Testis (tissue), 3 donors: ENCODE measurements around the gene KAT8. TPM values are rescaled to one million over a fixed set of nuclear protein-coding genes. Genes with fewer than 3 reads are reported as not detected.

Experiments
- DNase-seq: peaks from one replicate; pipeline ENCODE4 v3.0.0-alpha.2; 2019
- H3K27ac ChIP-seq, 2 donors: fragments of 200-600 bp; sonication (generic); one replicate each; pipeline ENCODE4 v1.5.1; 2019
- H3K27me3 ChIP-seq: fragments of 200-600 bp; sonication (generic); one replicate; pipeline ENCODE4 v1.5.1; 2019
- H3K36me3 ChIP-seq: fragments of 200-600 bp; sonication (generic); one replicate; pipeline ENCODE4 v1.5.1; 2017; ENCODE audit warnings: low read depth; ENCODE audit errors: missing control alignments
- H3K4me1 ChIP-seq: fragments of 200-600 bp; sonication (generic); one replicate; pipeline ENCODE4 v1.5.1; 2019
- H3K4me3 ChIP-seq, 2 donors: fragments of 200-600 bp; sonication (generic); one replicate each; pipeline ENCODE4 v1.5.1; 2017 to 2019
- H3K9me3 ChIP-seq: fragments of 200-600 bp; sonication (generic); one replicate; pipeline ENCODE4 v1.5.1; 2017
- POLR2A ChIP-seq: fragments of 450-650 bp; IDR thresholded peaks from one replicate; pipeline ENCODE4 v1.6.1; 2017; ENCODE audit warnings: antibody characterized with exemption, mild to moderate bottlenecking, moderate library complexity
- WGBS, 2 donors: methylation state at CpG; one replicate each; pipeline ENCODE4 v1.1.5; 2018; 5-methylcytosine and 5-hydroxymethylcytosine counted together
- intact Hi-C: fragments of 100-400 bp; cut with DNase I; formaldehyde crosslinking; loops from one replicate; pipeline ENCODE4 v1.15.1; 2023; ENCODE audit warnings: low total_unique reads
- polyA plus RNA-seq: library from polyadenylated mRNA; stranded (reverse); fragments of 350-450 nt; fragmentation: Illumina TruSeq; extraction: RNeasy Lipid Tissue Mini Kit (QIAGEN cat#74804); gene quantifications from one replicate; pipeline ENCODE4 v1.2.3, GENCODE V29; 2014; ENCODE audit warnings: low read depth, low replicate concordance; ENCODE audit not compliant: insufficient read depth
- total RNA-seq, 2 donors: library from RNA; depleted of rRNA; stranded (reverse); fragments of >200 nt; gene quantifications; one replicate each; pipeline ENCODE4 v1.2.3, GENCODE V29; 2016
- TF ChIP-seq, protein P1 (sequence below), 3 experiments: fragments of 450-650 bp in 2 of 3; fragments of 200-600 bp in 1 of 3; sonication (generic) in 1 of 3; IDR thresholded peaks; one replicate each; pipeline ENCODE4 v1.5.1; 2016 to 2019; ENCODE audit warnings: antibody characterized with exemption in 3 of 3, mild to moderate bottlenecking in 2 of 3, moderate library complexity in 1 of 3

Gene KAT8
- total and polyA plus RNA-seq, 3 donors from 2014 or later: 86.0 to 111 (median 96.9) TPM

DNA sequence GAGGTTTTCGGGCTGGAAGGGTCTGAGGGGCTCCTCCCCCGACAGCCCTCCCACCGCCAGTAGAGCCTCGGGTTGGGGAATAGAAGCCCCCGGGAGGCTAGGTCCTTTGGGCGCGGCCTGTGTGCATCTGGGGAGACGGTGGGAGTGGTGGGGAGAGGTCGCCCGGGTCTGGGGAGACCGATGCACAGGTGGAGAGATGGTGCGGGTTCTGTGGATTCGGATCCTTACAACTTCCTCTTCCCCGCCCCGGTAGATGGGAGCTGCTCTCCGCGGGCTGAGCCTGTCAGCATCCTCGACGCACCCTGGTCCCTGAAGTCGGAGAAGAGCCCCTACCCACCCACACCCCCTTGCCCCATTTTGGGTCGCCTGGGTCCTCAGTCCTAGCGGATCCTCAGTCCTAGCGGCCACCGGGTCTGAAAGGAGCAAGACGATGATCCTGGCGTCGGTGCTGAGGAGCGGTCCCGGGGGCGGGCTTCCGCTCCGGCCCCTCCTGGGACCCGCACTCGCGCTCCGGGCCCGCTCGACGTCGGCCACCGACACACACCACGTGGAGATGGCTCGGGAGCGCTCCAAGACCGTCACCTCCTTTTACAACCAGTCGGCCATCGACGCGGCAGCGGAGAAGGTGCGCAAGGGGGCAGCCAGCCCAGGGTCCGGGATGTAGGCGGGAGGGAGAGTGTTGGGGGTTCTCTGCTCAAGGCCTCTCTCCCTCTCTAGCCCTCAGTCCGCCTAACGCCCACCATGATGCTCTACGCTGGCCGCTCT lies 8.5 kb upstream of the KAT8 start:
- Histone ChIP-seq H3K27me3 (no peaks in the 10 kb centered on the region), H3K4me3 (peak overlapping the region; percentile 80 to 85), H3K27ac (peak overlapping the region; percentile 88 to 93), H3K9me3 (no peaks in the 10 kb centered on the region), H3K36me3 (no peaks in the 10 kb centered on the region), H3K4me1 (peaks cover 31% of the 10 kb centered on the region)
- intact Hi-C loops: no loop called here
- no peak for TF ChIP-seq POLR2A
- TF ChIP-seq, protein P1, sequence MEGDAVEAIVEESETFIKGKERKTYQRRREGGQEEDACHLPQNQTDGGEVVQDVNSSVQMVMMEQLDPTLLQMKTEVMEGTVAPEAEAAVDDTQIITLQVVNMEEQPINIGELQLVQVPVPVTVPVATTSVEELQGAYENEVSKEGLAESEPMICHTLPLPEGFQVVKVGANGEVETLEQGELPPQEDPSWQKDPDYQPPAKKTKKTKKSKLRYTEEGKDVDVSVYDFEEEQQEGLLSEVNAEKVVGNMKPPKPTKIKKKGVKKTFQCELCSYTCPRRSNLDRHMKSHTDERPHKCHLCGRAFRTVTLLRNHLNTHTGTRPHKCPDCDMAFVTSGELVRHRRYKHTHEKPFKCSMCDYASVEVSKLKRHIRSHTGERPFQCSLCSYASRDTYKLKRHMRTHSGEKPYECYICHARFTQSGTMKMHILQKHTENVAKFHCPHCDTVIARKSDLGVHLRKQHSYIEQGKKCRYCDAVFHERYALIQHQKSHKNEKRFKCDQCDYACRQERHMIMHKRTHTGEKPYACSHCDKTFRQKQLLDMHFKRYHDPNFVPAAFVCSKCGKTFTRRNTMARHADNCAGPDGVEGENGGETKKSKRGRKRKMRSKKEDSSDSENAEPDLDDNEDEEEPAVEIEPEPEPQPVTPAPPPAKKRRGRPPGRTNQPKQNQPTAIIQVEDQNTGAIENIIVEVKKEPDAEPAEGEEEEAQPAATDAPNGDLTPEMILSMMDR (IDR thresholded peaks at IDR 0.05): no peak
- WGBS, 2 donors: 30 to 50% methylated on average over 25 to 50 of the region's 57 CpGs
- no peak for DNase-seq

DNA sequence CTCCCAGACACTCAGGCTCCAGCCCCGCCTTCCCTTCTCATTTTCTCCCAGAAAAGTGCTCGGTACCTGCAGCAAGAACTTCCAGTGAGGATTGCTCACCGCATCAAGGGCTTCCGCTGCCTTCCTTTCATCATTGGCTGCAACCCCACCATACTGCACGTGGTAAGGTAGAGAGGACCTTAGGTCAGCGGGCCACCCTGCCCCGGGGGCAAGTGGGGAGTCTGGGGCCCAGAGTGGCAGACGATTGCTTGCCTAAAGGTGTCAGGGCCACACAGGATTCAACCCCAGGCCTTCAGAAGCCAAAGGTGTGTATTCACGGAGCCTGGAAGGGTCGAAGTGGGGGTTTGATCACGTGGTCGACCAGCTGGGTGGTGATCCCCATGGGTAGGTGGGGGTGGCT lies 7.8 kb upstream of the KAT8 start:
- no peaks in the 10 kb centered on the region for H3K27me3 ChIP-seq
- H3K4me3 ChIP-seq: no peak overlapping the region
- H3K4me1 ChIP-seq: peaks cover 31% of the 10 kb centered on the region
- H3K9me3 ChIP-seq: no peaks in the 10 kb centered on the region
- no peak for TF ChIP-seq POLR2A
- TF ChIP-seq, protein P1 (IDR thresholded peaks at IDR 0.05): no peak
- no peak for DNase-seq
- intact Hi-C loops: no loop called here
- H3K36me3 ChIP-seq: no peaks in the 10 kb centered on the region
- WGBS, 2 donors: 66 to 74% methylated on average over 6 to 12 of the region's 12 CpGs
- H3K27ac ChIP-seq: no peak overlapping the region

DNA sequence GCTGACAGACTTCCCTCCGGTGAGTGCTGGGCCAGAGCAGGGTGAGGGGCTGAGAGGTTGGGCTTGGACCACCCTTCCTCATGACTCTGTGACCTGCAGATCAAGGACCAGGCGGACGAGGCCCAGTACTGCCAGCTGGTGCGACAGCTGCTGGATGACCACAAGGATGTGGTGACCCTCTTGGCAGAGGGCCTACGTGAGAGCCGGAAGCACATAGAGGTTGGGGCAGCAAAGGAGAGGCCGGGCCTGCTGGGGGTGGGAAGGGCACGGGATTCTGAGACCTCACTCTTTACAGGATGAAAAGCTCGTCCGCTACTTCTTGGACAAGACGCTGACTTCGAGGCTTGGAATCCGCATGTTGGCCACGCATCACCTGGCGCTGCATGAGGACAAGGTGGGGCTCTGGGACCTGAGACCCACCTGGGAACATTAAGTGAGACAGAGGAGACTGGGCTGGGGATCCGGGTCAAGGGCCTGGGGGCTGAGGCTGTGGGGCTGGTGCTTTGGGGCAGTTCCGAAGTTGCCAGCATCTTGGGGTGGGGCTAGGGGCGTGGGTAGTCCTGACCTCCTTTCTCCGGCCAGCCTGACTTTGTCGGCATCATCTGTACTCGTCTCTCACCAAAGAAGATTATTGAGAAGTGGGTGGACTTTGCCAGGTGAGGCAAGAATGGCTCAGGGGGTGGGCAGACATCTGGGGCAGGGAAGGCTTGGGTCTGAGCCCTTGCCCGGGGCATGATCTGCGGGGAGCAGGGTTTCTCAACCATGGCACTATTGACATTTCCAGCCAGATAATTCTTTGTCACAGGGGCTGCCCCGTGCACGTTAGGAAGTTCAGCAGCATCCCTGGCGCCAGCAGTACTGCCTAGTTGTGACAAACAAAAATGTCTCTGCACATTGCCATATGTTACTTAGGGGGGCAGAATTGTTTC lies 7.1 kb upstream of the KAT8 start:
- no peak overlapping the region for H3K27ac ChIP-seq
- TF ChIP-seq POLR2A: no peak
- TF ChIP-seq, protein P1 (IDR thresholded peaks at IDR 0.05): no peak
- H3K4me1 ChIP-seq: peaks cover 31% of the 10 kb centered on the region
- no peaks in the 10 kb centered on the region for H3K9me3 ChIP-seq
- no peaks in the 10 kb centered on the region for H3K27me3 ChIP-seq
- no peaks in the 10 kb centered on the region for H3K36me3 ChIP-seq
- DNase-seq: no peak
- WGBS, 2 donors: 86% methylated on average over 14 to 26 of the region's 26 CpGs
- intact Hi-C loops: no loop called here
- no peak overlapping the region for H3K4me3 ChIP-seq

DNA sequence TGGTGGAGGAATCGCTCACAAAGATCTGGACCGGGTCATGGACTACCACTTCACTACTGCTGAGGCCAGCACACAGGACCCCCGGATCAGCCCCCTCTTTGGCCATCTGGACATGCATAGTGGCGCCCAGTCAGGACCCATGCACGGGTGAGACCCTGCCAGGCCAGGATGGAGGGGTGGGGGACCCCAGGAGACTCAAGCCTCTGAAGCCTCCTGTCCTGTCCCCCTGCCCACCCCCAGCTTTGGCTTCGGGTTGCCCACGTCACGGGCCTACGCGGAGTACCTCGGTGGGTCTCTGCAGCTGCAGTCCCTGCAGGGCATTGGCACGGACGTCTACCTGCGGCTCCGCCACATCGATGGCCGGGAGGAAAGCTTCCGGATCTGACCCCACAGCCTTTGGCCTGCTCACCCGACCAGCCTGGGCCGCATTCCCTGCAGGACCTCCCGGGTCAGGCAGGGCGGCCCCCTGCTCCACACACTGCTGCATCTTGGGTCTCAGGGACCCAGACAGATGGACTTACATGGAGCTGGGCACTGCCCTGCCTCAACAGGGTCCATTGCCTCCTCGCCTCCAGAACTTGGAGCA lies 5.5 kb upstream of the KAT8 start:
- Histone ChIP-seq H3K4me1 (peaks cover 32% of the 10 kb centered on the region), H3K27me3 (no peaks in the 10 kb centered on the region), H3K9me3 (no peaks in the 10 kb centered on the region), H3K27ac (no peak overlapping the region), H3K4me3 (no peak overlapping the region), H3K36me3 (no peaks in the 10 kb centered on the region)
- TF ChIP-seq, protein P1 (IDR thresholded peaks at IDR 0.05): no peak
- TF ChIP-seq POLR2A: no peak
- no peak for DNase-seq
- 88 to 91% methylated on average over 6 to 23 of the region's 23 CpGs for WGBS, 2 donors
- intact Hi-C loops: no loop called here
